GM21447 (cell line): Measurements from ENCODE around the gene PARP14.
"Not testable (repeated sequence)": the region's sequence is repeated elsewhere in the genome, so short reads cannot be mapped to it uniquely, and the experiment has no call there.

Source experiments
- ATAC-seq: cut with Tn5 transposase; IDR thresholded peaks from one replicate; pipeline ENCODE4 v1.9.1; 2021; ENCODE audit not compliant: unreplicated experiment

Gene PARP14, protein sequence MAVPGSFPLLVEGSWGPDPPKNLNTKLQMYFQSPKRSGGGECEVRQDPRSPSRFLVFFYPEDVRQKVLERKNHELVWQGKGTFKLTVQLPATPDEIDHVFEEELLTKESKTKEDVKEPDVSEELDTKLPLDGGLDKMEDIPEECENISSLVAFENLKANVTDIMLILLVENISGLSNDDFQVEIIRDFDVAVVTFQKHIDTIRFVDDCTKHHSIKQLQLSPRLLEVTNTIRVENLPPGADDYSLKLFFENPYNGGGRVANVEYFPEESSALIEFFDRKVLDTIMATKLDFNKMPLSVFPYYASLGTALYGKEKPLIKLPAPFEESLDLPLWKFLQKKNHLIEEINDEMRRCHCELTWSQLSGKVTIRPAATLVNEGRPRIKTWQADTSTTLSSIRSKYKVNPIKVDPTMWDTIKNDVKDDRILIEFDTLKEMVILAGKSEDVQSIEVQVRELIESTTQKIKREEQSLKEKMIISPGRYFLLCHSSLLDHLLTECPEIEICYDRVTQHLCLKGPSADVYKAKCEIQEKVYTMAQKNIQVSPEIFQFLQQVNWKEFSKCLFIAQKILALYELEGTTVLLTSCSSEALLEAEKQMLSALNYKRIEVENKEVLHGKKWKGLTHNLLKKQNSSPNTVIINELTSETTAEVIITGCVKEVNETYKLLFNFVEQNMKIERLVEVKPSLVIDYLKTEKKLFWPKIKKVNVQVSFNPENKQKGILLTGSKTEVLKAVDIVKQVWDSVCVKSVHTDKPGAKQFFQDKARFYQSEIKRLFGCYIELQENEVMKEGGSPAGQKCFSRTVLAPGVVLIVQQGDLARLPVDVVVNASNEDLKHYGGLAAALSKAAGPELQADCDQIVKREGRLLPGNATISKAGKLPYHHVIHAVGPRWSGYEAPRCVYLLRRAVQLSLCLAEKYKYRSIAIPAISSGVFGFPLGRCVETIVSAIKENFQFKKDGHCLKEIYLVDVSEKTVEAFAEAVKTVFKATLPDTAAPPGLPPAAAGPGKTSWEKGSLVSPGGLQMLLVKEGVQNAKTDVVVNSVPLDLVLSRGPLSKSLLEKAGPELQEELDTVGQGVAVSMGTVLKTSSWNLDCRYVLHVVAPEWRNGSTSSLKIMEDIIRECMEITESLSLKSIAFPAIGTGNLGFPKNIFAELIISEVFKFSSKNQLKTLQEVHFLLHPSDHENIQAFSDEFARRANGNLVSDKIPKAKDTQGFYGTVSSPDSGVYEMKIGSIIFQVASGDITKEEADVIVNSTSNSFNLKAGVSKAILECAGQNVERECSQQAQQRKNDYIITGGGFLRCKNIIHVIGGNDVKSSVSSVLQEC (N-terminal part only)

DNA sequence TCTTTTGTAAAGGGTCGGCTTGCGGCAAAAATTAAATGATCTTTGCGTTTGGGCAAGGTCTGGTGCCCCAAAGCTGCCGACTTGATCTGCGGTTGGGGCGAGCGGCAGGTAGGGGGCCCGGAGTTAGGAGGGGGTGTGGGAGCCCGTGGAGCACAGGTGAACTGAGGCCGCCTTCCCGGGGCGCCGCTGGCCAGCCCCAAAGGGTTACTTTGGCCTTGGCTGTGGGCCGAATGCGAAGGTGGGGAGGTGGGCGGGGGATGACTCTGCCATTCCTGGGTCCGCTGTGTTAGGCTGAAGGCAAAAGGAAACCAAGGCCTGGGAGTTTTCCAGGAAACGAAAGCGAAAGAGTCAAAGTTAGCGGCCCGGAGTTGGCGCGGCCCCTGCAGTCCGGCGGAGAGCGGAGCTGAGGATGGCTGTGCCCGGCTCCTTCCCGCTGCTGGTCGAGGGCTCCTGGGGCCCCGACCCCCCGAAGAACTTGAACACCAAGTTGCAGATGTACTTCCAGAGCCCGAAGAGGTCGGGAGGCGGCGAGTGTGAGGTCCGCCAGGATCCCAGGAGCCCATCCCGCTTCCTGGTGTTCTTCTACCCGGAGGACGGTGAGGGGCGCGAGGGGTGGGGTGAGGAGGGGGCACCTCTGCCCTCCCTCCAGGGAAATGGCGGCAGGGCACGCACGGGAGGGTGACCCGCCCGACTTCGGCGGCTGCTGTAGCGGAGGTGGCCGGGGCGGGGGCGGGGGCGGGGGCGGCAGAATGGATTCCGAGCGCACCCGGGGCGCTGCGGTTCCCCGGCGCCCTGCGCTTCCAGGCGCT, at the start of gene PARP14:
Gene PARP14, plus strand, starts transcription at position 365 of the 809 bp plus-strand sequence. Its CDS starts 45 bp downstream, at position 410.
- peak; percentile 49 for ATAC-seq

DNA sequence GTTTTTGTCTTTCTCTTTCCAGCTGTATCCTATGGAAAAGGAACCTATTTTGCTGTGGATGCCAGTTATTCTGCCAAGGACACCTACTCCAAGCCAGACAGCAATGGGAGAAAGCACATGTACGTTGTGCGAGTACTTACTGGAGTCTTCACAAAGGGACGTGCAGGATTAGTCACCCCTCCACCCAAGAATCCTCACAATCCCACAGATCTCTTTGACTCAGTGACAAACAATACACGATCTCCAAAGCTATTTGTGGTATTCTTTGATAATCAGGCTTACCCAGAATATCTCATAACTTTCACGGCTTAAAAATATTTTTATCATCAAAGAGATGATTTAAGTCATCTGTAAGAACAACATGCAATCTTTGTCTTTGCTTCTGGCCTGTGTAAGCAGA, 44.9 kb upstream of the PARP14 start:
- no peak for ATAC-seq

DNA sequence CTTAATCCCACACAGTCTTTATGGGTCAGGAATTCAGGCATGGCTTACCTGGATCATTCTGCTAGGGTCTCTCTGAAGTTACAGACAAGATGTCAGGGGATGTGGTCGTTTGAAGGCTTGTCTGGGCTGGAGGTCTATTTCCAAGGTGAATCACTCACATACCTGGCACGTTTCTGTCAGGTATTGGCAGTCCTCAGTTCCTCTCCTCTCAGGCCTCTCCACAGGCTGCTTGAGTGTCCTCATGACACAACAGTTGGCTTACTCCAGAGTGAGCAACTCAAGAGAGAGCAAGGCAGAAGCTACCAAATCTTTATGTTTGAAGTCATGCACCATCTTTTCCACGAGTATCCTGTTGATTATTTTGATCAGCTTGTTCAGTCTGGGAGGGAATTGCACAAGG, 43.9 kb upstream of the PARP14 start:
- ATAC-seq = no peak

DNA sequence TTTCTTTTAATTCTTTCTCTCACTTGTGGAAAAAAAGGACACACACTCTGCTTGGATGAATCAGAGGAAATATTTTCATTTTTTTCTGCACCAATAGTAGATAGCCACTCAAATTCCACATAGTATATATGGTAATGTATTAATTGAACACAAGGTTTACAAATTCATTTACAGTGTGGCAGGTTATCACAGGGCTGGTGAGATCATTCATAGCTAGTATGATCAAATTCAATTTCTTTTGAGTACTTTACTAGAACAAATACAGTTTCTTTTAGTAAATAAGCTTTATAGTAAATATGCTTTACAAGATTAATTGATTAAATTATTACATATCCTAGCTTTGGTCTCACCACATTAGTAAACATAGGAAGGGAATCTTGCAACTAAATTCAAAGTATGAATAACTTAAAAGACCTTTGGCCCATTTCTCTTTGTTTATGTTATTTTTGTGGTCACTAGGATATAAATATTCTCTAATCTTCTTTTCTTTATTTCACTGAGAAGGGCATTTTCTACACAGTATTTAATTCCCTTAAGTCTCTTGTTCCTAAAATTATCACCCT, 40.1 kb upstream of the PARP14 start:
- ATAC-seq = no peak

DNA sequence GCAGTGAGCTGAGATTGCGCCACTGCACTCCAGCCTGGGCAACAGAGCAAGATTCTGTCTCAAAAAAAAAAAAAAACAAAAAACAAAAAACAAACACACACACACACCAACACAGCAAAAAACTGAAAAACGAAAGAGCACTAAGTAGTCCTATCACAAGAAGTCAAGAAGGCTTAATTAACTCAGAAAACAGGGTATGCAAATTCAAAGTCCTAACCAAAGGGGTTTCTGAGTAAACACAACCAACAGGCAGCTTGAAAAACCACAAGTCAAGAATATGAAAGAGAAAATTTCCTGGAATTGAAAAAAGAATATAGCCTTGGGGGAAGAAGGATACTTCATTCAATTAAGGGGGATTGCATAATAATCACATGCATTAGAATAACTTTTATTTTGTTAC, 37.7 kb upstream of the PARP14 start:
- ATAC-seq = peak; percentile 78

DNA sequence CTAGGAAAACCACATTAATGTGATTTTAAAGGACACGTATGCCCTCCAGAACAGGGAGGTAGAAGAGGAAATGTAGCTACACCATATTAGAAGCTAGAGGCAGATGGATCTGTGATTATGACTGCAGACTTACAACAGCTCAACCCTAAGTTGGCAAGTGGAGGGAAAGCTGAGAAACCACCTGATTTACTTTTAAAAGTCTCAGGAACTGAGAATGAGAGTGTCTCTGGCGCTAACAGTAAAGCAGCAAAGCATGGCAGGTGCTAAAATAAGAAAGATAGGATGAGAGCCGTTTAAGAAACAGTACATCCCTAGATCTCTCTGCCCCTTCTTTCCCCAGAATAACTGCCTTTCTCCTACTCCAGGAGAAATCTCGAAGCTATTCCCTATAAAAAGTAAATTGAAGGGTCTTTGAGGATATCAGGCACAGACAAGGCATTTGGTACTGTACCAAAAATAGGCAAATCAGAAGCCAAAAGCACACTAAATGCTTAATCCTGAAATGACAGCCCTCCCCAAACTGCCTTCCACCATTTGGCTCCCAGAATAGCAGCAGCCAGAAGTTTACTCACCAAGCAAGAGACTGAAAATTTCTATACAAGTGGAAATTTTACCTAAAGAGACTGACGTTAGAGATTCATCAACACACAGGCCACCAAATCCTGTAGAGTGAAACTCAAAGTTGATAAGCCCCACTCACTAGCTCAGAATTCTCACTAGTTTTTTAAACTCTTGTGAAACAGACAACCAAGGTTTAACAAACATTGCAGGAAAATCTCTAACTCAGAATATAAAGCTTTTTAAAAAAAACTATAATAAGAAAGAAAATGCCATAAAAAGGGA, 34.3 kb upstream of the PARP14 start:
- ATAC-seq = peak; percentile 72

DNA sequence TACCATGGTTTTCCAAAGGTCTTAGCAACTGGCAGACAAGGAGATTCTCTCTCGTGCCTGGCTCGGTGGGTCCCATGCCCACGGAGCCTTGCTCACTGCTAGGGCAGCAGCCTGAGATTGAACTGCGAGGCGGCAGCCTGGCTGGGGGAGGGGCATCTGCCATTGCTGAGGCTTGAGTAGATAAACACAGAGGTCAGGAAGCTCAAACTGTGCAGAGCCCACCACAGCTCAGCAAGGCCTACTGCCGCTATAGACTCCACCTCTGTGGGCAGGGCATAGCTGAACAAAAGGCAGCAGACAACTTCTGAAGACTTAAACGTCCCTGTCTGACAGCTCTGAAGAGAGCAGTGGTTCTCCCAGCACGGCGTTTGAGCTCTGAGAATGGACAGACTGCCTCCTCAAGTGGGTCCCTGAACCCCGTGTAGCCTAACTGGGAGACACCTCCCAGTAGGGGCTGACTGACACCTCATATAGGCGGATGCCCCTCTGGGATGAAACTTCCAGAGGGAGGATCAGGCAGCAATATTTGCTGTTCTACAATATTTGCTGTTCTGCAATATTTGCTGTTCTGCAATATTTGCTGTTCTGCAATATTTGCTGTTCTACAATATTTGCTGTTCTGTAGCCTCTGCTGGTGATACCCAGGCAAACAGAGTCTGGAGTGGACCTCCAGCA, 29.3 kb upstream of the PARP14 start:
- ATAC-seq = not testable (repeated sequence)

DNA sequence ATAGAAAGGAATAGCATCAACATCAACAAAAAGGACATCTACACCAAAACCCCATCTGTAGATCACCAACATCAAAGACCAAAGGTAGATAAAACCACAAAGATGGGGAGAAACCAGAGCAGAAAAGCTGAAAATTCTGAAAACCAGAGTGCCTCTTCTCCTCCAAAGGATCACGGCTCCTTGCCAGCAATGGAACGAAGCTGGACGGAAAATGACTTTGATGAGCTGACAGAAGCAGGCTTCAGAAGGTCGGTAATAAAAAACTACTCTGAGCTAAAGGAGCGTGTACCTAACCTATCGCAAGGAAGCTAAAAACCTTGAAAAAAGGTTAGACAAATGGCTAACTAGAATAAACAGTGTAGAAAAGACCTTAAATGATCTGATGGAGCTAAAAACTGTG, 28.7 kb upstream of the PARP14 start:
- ATAC-seq = not testable (repeated sequence)

DNA sequence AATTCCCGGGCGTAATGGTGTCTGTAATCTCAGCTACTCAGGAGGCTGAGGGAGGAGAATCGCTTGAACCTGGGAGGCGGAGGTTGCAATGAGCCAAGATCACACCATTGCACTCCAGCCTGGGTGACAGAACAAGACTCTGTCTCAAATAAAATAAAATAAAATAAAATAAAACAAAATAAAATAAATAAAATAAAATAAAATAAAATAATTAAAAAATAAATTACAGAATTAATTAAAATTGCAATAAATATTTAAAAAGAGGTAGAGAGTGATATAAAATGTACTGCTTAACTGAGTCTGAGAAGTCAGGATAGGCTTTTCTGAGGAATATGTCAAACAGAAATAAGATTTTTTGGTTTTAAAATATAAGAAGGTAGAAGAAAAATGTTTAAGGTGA, 22.3 kb upstream of the PARP14 start:
- ATAC-seq = not testable (repeated sequence)

DNA sequence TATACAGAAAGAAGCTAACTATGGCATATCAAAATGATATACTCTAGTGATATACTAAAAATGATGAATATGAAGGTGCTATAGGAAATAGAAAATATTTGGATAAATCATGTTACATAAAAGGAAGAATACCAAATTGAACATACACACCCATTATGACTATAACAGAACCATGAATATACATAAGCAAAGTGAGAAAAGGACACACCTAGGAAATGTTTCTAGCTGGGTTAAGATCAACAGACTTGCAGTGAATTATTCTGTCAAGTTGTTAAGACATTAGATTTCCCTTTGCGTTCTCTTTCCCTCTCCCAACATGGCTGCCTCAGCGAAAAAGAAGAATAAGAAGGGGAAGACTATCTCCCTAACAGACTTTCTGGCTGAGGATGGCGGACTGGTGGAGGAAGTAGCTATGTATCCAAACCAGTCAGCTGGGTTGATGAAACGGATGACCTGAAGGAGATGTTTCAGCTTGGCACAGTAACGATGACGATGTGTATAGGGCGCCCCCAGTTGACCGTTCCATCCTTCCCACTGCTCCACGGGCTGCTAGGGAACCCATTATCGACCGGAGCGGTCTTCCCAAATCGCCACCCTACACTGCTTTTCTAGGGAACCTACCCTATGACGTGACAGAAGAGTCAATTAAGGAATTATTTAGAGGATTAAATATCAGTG, 20.2 kb upstream of the PARP14 start:
- no peak for ATAC-seq

DNA sequence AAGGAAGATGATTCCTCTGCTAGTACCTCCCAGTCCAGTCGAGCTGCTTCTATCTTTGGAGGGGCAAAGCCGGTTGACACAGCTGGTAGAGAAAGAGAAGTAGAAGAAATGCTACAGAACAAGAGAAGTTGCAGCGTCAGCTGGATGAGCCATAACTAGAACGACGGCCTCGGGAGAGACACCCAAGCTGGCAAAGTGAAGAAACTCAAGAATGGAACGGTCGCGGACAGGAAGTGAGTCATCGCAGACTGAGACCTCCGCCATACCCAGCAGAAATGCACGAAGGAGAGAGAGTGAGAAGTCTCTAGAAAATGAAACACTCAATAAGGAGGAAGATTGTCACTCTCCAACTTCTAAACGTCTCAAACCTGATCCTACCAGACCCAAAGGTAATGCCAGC, 19.0 kb upstream of the PARP14 start:
- ATAC-seq = no peak

DNA sequence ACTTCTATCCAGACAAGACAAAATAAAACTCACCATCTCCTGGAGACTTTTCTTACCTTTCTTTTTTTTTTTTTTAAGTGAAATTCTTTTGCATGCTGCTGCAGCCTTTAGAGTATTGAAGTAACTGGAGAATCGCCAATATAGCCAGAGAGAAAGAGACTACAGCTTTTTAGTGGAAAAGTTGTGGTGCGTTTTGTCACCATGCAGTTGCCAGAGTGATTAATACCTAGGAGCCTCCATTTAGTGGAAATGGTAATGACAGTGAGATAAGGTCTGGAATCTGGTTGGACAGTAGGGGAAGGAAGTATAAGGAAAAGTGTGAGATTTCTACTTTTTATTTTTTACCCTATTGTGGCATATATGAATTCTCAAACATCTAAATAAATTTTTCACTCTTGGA, 18.1 kb upstream of the PARP14 start:
- no peak for ATAC-seq

DNA sequence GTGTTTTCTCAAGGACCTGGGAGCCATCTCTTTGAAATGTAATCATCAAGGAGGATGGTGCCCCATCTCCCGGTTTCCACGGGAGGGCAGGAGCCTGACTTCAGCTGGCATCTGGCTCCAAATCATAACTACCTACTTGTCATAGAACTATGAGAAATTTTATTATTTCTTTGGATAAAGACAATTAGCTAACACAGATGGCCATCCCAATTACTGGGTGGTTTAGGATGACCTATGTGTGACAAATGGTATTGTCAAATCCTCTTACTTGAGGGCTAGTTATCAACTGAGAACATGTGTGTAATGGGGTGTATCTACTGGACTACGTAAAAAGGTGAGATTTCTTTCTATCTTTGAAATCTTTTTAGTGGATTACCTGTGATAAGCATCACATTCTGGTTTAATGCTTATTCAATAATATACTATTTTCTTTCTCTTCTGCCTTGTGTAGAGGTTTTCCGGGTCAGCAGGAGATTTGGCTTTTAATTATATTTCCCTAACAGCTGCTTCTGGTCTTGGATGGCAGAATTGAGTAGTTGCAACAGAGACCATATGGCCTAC, 15.3 kb upstream of the PARP14 start:
- ATAC-seq = no peak

DNA sequence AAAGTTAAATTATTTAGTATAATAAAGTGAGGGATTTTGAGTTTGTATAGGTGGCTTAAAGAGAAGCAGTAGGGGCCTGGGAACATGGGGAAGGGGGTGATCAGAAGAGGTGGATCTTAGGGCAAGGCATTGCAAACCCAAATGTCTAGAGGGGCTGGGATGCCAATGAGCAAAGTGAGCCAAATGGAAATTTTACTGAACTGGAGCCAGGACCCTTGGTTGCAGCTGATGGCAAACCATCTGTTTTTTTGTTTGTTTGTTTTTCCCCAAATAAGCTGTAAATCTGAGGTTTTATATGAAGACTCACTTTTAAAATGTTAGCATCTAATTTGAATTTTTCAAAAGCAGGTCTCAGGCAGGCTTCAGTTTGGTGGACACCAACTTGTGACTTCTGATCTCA, 14.8 kb upstream of the PARP14 start:
- no peak for ATAC-seq

DNA sequence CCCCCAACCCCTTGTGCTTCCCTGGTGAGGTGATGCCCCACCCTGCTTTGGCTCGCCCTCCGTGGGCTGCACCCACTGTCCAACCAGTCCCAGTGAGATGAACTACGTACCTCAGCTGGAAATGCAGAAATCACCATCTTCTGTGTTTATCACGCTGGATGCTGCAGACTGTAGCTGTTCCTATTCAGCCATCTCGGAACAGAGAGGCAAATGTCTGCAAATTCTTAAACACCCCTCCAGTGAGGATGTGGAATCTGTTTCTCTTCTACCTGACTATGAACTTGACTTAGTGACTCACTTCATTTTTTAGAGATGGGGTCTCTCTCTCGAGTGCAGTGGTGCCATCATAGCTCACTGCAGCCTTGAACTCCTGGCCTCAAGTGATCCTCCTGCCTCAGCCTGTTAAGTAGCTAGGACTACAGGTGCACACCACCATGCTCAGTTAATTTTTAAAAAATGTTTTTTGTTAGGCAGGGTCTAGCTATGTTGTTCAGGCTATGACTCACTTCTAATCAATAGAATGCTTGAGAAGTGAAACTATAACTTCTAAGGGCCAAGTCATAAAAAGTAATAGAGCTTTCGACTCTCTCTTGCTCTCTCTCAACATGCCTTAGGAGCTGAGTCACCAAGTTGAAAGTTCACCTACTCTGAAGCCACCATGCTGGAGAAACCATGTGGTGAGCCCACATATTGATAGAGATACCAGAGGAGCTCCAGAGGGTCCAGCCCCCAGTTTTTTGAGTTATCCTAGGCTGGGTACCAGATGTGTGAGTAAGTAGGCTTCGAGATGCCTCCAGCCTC, 11.5 kb upstream of the PARP14 start:
- no peak for ATAC-seq

DNA sequence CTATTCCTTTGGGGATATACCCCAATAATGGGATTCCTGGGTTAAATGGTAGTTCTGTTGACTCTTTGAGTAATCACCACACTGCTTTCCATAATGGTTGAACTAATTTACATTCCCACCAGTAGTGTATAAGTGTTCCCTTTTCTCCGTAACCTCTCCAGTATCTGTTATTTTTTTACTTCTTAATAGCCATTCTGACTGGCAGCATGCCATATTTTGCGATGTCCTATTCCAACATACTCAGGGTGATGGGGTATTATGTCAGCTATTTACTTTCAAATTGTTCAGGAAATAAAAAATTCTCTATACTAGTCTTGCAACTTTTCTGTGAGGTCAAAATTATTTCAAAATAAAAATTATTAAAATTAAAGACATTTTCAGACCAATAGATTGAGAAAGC, 9.1 kb upstream of the PARP14 start:
- no peak for ATAC-seq

DNA sequence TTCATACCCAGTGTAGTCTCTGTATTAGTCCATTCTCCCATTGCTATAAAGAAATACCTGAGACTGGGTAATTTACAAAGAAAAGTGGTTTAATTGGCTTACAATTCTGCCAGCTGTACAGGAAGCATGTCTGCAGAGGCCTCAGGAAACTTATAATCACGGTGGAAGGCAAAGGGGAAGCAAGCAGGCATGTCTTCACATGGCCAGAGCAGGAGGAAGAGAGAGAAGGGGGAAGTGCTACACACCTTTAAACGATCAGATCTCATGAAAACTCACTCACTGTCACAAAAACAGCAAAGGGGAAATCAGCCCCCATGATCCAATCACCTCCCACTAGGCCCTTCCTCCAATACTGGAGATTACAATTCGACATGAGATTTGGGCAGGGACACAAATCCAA, 6.3 kb upstream of the PARP14 start:
- ATAC-seq = no peak
